HCT116 (cell line): Measurements from ENCODE around the gene DNAJC10.

Experiments
- CBX3 ChIP-seq: IDR thresholded peaks from 2 replicates; pipeline ENCODE4 v1.6.1; 2012; ENCODE audit warnings: low read depth
- CEBPB ChIP-seq: IDR thresholded peaks from 2 replicates; pipeline ENCODE4 v1.6.1; 2012; ENCODE audit warnings: low read depth
- CTCF ChIP-seq, 3 experiments: fragments of 200-600 bp in 1 of 3; sonication (generic) in 1 of 3; IDR thresholded peaks in 2 of 3; conservative IDR thresholded peaks in 1 of 3; 2 replicates each; pipeline ENCODE4 v1.5.1; 2012 to 2017; ENCODE audit warnings: low read depth in 2 of 3, low read length in 2 of 3, antibody characterized with exemption in 1 of 3, borderline replicate concordance in 1 of 3, control low read depth in 1 of 3, mild to moderate bottlenecking in 1 of 3, mixed read lengths in 1 of 3, mixed run types in 1 of 3, moderate library complexity in 1 of 3; ENCODE audit not compliant: insufficient read depth in 1 of 3
- EZH2 ChIP-seq: fragments of 200-600 bp; sonication (generic); IDR thresholded peaks from 2 replicates; pipeline ENCODE4 v1.6.1; 2017; ENCODE audit warnings: antibody characterized with exemption, mixed run types
- FOSL1 ChIP-seq: IDR thresholded peaks from 2 replicates; pipeline ENCODE4 v1.6.1; 2012; ENCODE audit warnings: low read depth
- MAX ChIP-seq: IDR thresholded peaks from 2 replicates; pipeline ENCODE4 v1.6.1; 2012
- POLR2A ChIP-seq: IDR thresholded peaks from 2 replicates; pipeline ENCODE4 v1.7.0; 2011; ENCODE audit warnings: borderline replicate concordance; ENCODE audit not compliant: insufficient read depth, insufficient read length; ENCODE audit errors: extremely low read depth
- POLR2AphosphoS5 ChIP-seq: IDR thresholded peaks from 2 replicates; pipeline ENCODE4 v1.6.1; 2011; ENCODE audit warnings: mild to moderate bottlenecking, low read depth, low read length, moderate library complexity
- RAD21 ChIP-seq: IDR thresholded peaks from 2 replicates; pipeline ENCODE4 v1.6.1; 2012; ENCODE audit warnings: low read depth, mild to moderate bottlenecking
- REST ChIP-seq: IDR thresholded peaks from 2 replicates; pipeline ENCODE4 v1.6.1; 2012; ENCODE audit warnings: low read depth
- SRF ChIP-seq: IDR thresholded peaks from 2 replicates; pipeline ENCODE4 v1.6.1; 2012; ENCODE audit warnings: low read depth
- YY1 ChIP-seq: IDR thresholded peaks from 2 replicates; pipeline ENCODE4 v1.6.1; 2011; ENCODE audit warnings: low read length, low read depth, moderate library complexity, mild to moderate bottlenecking; ENCODE audit not compliant: insufficient replicate concordance; ENCODE audit errors: extremely low read depth
- ZFX ChIP-seq: fragments of 450-650 bp; IDR thresholded peaks from 2 replicates; pipeline ENCODE4 v1.6.1; 2017

GRCh38 chr2:182730486-182730885 is 14.4 kb downstream of the DNAJC10 start:
- TF ChIP-seq CTCF (IDR thresholded peaks at IDR 0.05 in 2 of 3, conservative IDR thresholded peaks at IDR 0.05 in 1 of 3; ENCODE audit: borderline replicate concordance in 1 of 3, insufficient read depth in 1 of 3, low read depth in 2 of 3, low read length in 2 of 3) (no peak), EZH2 (no peak), REST (no peak), MAX (no peak), POLR2A (no peak), CEBPB (no peak), YY1 (no peak), FOSL1 (no peak), RAD21 (no peak), POLR2AphosphoS5 (no peak), CBX3 (no peak), ZFX (no peak), SRF (no peak)
